ENCODE results near the gene LIPC. TPM values are rescaled to one million over a fixed set of nuclear protein-coding genes. Genes with fewer than 3 reads are reported as not detected.

LIPC gene
- polyA plus RNA-seq, 3 donors = 0.37 TPM; not detected in 2

GRCh38 chr15:58427987-58428386 is 3.8 kb upstream of the LIPC start:
- no peak overlapping the region for H2AFZ ChIP-seq (ENCODE audit: insufficient read depth, low read depth, low read length, poor library complexity, severe bottlenecking)
- Mint-ChIP-seq H3K27ac (no peak overlapping the region), H3K27me3 (ENCODE audit: low read depth in 3 of 3) (peaks cover 0 to 5% (median 4%) of the 10 kb centered on the region in 3 donors), H3K9me3 (peaks cover 0 to 3% (median 0%) of the 10 kb centered on the region in 7 donors), H3K4me3 (no peak overlapping the region), H3K4me1 (no peaks in the 10 kb centered on the region), H3K36me3 (no peaks in the 10 kb centered on the region)
- no peaks in the 10 kb centered on the region for H3K9me3 ChIP-seq (replicated peaks in 1 of 2; ENCODE audit: control insufficient read depth in 1 of 2, insufficient read depth in 1 of 2, low read length in 2 of 2)
- no peaks in the 10 kb centered on the region for H4K20me1 ChIP-seq (ENCODE audit: insufficient read depth, low read length)
- no peak overlapping the region for H3K9ac ChIP-seq (ENCODE audit: insufficient read depth, low read length, poor library complexity, severe bottlenecking)
- no peak for DNase-seq
- no peak overlapping the region for H3K4me2 ChIP-seq (replicated peaks; ENCODE audit: extremely low read depth, low read length, poor library complexity, severe bottlenecking)
- H3K4me3 ChIP-seq (replicated peaks in 1 of 3; ENCODE audit: low read depth in 2 of 3, low read length in 3 of 3) = no peak overlapping the region
- no peaks in the 10 kb centered on the region for H3K36me3 ChIP-seq (replicated peaks in 1 of 2; ENCODE audit: control insufficient read depth in 1 of 2, insufficient read depth in 2 of 2, low read length in 2 of 2)
- intact Hi-C loops (cut with micrococcal nuclease) = no loop called here
- H3K79me2 ChIP-seq (ENCODE audit: insufficient read depth, low read length) = no peaks in the 10 kb centered on the region
- H3K27ac ChIP-seq (ENCODE audit: low read depth in 1 of 2, low read length in 2 of 2) = no peak overlapping the region
- no peaks in the 10 kb centered on the region for H3K27me3 ChIP-seq (ENCODE audit: control insufficient read depth in 2 of 2, insufficient read depth in 2 of 2, low read length in 2 of 2)
- no peaks in the 10 kb centered on the region for H3K4me1 ChIP-seq (ENCODE audit: control insufficient read depth in 1 of 2, insufficient read depth in 2 of 2, low read length in 2 of 2)
- no peak for TF ChIP-seq CTCF (IDR thresholded peaks at IDR 0.05)

- peaks cover 0 to 4% (median 3%) of the 10 kb centered on the region in 3 donors for H3K27me3 Mint-ChIP-seq (ENCODE audit: low read depth in 3 of 3)
- H3K4me1 ChIP-seq (ENCODE audit: control insufficient read depth in 1 of 2, insufficient read depth in 2 of 2, low read length in 2 of 2) = no peaks in the 10 kb centered on the region
- H3K9me3 ChIP-seq (replicated peaks in 1 of 2; ENCODE audit: control insufficient read depth in 1 of 2, insufficient read depth in 1 of 2, low read length in 2 of 2) = no peaks in the 10 kb centered on the region
- no peak for DNase-seq
- no peaks in the 10 kb centered on the region for H3K27me3 ChIP-seq (ENCODE audit: control insufficient read depth in 2 of 2, insufficient read depth in 2 of 2, low read length in 2 of 2)
- WGBS (ENCODE audit: insufficient coverage) = 98% methylated on average over 5 of the region's 5 CpGs
- H2AFZ ChIP-seq (ENCODE audit: insufficient read depth, low read depth, low read length, poor library complexity, severe bottlenecking) = no peak overlapping the region
- H4K20me1 ChIP-seq (ENCODE audit: insufficient read depth, low read length) = no peaks in the 10 kb centered on the region
- H3K27ac Mint-ChIP-seq = no peak overlapping the region
- H3K4me3 ChIP-seq (replicated peaks in 1 of 3; ENCODE audit: low read depth in 2 of 3, low read length in 3 of 3) = no peak overlapping the region
- intact Hi-C loops (cut with micrococcal nuclease) = no loop called here
- peaks cover 0 to 3% (median 0%) of the 10 kb centered on the region in 7 donors for H3K9me3 Mint-ChIP-seq
- H3K27ac ChIP-seq (ENCODE audit: low read depth in 1 of 2, low read length in 2 of 2) = no peak overlapping the region
- peaks cover 2% of the 10 kb centered on the region for H3K4me1 Mint-ChIP-seq
- H3K79me2 ChIP-seq (ENCODE audit: insufficient read depth, low read length) = no peaks in the 10 kb centered on the region
- H3K9ac ChIP-seq (ENCODE audit: insufficient read depth, low read length, poor library complexity, severe bottlenecking) = no peak overlapping the region
- H3K4me3 Mint-ChIP-seq = no peak overlapping the region
- no peaks in the 10 kb centered on the region for H3K36me3 ChIP-seq (replicated peaks in 1 of 2; ENCODE audit: control insufficient read depth in 1 of 2, insufficient read depth in 2 of 2, low read length in 2 of 2)
- no peak overlapping the region for H3K4me2 ChIP-seq (replicated peaks; ENCODE audit: extremely low read depth, low read length, poor library complexity, severe bottlenecking)
- TF ChIP-seq CTCF (IDR thresholded peaks at IDR 0.05) = no peak
- no peaks in the 10 kb centered on the region for H3K36me3 Mint-ChIP-seq
Measured at GRCh38 chr15:58430224-58430787, 1.5 kb upstream of the LIPC start.

All from CD14-positive monocyte (primary cell).